IMR-90 (cell line): ENCODE measurements around the gene TGFA. TPM values are rescaled to one million over a fixed set of nuclear protein-coding genes. Genes with fewer than 3 reads are reported as not detected.

Experiments
- ATAC-seq: fragments of 200-7000 bp; cut with Tn5 transposase; 2 replicates; pipeline ENCODE4 v1.9.1; 2020; ENCODE audit warnings: low read depth, mild to moderate bottlenecking, moderate library complexity
- BruUV-seq: library from RNA; stranded (reverse); fragments of 400-500 nt; replicated peaks from 2 replicates; lab custom pipeline; 2021; lab: Mats Ljungman, UMichigan
- CTCF ChIA-PET: fragments of 300-600 bp; formaldehyde crosslinking; extraction: SDS; loops from one replicate; lab custom pipeline; 2021; ENCODE audit warnings: antibody characterized with exemption; lab: Yijun Ruan, JAX
- POLR2A ChIA-PET: fragments of 300-600 bp; sonication (Branson Sonifier 250); formaldehyde crosslinking; loops from one replicate; lab custom pipeline; 2022; ENCODE audit warnings: antibody characterized with exemption; ENCODE audit not compliant: unreplicated experiment; lab: Charles Lee
- DNase-seq: peaks from one replicate; pipeline ENCODE4 v3.0.0; 2013
- H2AFZ ChIP-seq: replicated peaks from 2 replicates; pipeline ENCODE3; 2013; ENCODE audit warnings: low read length, mild to moderate bottlenecking; ENCODE audit not compliant: poor library complexity
- H2AK5ac ChIP-seq: 2 replicates; pipeline ENCODE4 v1.6.1; 2013; ENCODE audit warnings: low read depth, low read length, inconsistent platforms
- H2AK9ac ChIP-seq: replicated peaks from 2 replicates; pipeline ENCODE3; 2013; ENCODE audit warnings: mild to moderate bottlenecking, low read depth, low read length, moderate library complexity; ENCODE audit not compliant: poor library complexity
- H2BK120ac ChIP-seq: 2 replicates; pipeline ENCODE4 v1.6.1; 2013; ENCODE audit warnings: low read depth, low read length, inconsistent platforms
- H2BK15ac ChIP-seq: 3 replicates; pipeline ENCODE4 v1.6.1; 2013; ENCODE audit warnings: low read depth, low read length, inconsistent platforms
- H2BK20ac ChIP-seq: 2 replicates; pipeline ENCODE4 v1.6.1; 2013; ENCODE audit warnings: low read depth, mild to moderate bottlenecking, inconsistent platforms, low read length, moderate library complexity
- H2BK5ac ChIP-seq: 2 replicates; pipeline ENCODE4 v1.6.1; 2013; ENCODE audit warnings: mild to moderate bottlenecking, low read depth, low read length, inconsistent platforms; ENCODE audit not compliant: poor library complexity, severe bottlenecking
- H3K14ac ChIP-seq: replicated peaks from 2 replicates; pipeline ENCODE4 v1.6.1; 2013; ENCODE audit warnings: low read depth, low read length, inconsistent platforms
- H3K18ac ChIP-seq: 2 replicates; pipeline ENCODE4 v1.6.1; 2013; ENCODE audit warnings: low read depth, low read length, control low read depth
- H3K23ac ChIP-seq: 2 replicates; pipeline ENCODE4 v1.6.1; 2013; ENCODE audit warnings: low read depth, low read length, inconsistent platforms
- H3K27ac ChIP-seq: 2 replicates; pipeline ENCODE4 v1.5.1; 2013; ENCODE audit warnings: mild to moderate bottlenecking, control low read depth, low read length; ENCODE audit not compliant: insufficient read depth
- H3K27me3 ChIP-seq: 2 replicates; pipeline ENCODE4 v1.6.1; 2013; ENCODE audit warnings: low read length; ENCODE audit not compliant: control insufficient read depth, insufficient read depth
- H3K36me3 ChIP-seq: 2 replicates; pipeline ENCODE4 v1.6.1; 2013; ENCODE audit warnings: low read length, mixed read lengths; ENCODE audit not compliant: control insufficient read depth, insufficient read depth
- H3K4ac ChIP-seq: 2 replicates; pipeline ENCODE4 v1.6.1; 2013; ENCODE audit warnings: low read depth, low read length, inconsistent platforms
- H3K4me1 ChIP-seq: 2 replicates; pipeline ENCODE4 v1.6.1; 2013; ENCODE audit warnings: low read length, mixed read lengths; ENCODE audit not compliant: control insufficient read depth, insufficient read depth
- H3K4me2 ChIP-seq: 2 replicates; pipeline ENCODE4 v1.6.1; 2013; ENCODE audit warnings: low read depth, mild to moderate bottlenecking, control low read depth, low read length, moderate library complexity
- H3K4me3 ChIP-seq: 2 replicates; pipeline ENCODE4 v1.5.1; 2013; ENCODE audit warnings: low read depth, mild to moderate bottlenecking, control low read depth, low read length, moderate library complexity; ENCODE audit not compliant: insufficient read depth
- H3K56ac ChIP-seq: 2 replicates; pipeline ENCODE4 v1.6.1; 2013; ENCODE audit warnings: low read length, inconsistent platforms; ENCODE audit not compliant: insufficient read depth; ENCODE audit errors: extremely low read depth
- H3K79me1 ChIP-seq, 2 experiments: 2 replicates each; pipeline ENCODE4 v1.6.1; 2013; ENCODE audit warnings: low read length in 2 of 2, inconsistent platforms in 1 of 2, low read depth in 1 of 2
- H3K9ac ChIP-seq: 2 replicates; pipeline ENCODE4 v1.6.1; 2013; ENCODE audit warnings: low read depth, low read length, control low read depth
- H3K9me1 ChIP-seq: 2 replicates; pipeline ENCODE4 v1.6.1; 2013; ENCODE audit warnings: low read length, inconsistent platforms; ENCODE audit not compliant: insufficient read depth
- H3K9me3 ChIP-seq: 2 replicates; pipeline ENCODE4 v1.6.1; 2013; ENCODE audit warnings: low read length; ENCODE audit not compliant: control insufficient read depth, insufficient read depth
- H4K20me1 ChIP-seq: 2 replicates; pipeline ENCODE4 v1.6.1; 2013; ENCODE audit warnings: low read length, inconsistent platforms; ENCODE audit not compliant: insufficient read depth
- H4K5ac ChIP-seq: 2 replicates; pipeline ENCODE4 v1.6.1; 2013; ENCODE audit warnings: mild to moderate bottlenecking, low read depth, low read length, control low read depth
- H4K8ac ChIP-seq, 2 experiments: 2 replicates each; pipeline ENCODE4 v1.6.1; 2013; ENCODE audit warnings: low read depth in 2 of 2, low read length in 2 of 2, control low read depth in 1 of 2, inconsistent platforms in 1 of 2
- H4K91ac ChIP-seq: 2 replicates; pipeline ENCODE4 v1.6.1; 2013; ENCODE audit warnings: low read depth, low read length, inconsistent platforms; ENCODE audit not compliant: insufficient read depth
- RFX5 ChIP-seq: IDR thresholded peaks from 2 replicates; pipeline ENCODE4 v1.8.0; 2012; ENCODE audit warnings: low read depth, mild to moderate bottlenecking, low read length, moderate library complexity
- WGBS, 2 experiments: methylation state at CpG; one replicate each; pipeline versions ENCODE4 v1.1.5 to v1.1.7; 2013; ENCODE audit warnings: missing lambda C conversion rate in 2 of 2; ENCODE audit not compliant: insufficient read length in 1 of 2; ENCODE audit errors: extremely low coverage in 2 of 2; 5-methylcytosine and 5-hydroxymethylcytosine counted together
- dilution Hi-C: fragments of 300-500 bp; cut with HindIII; formaldehyde crosslinking; loops from one replicate; pipeline ENCODE4 v1.14.3; 2018; ENCODE audit warnings: low sequenced_read_pairs; ENCODE audit not compliant: unreplicated experiment
- in situ Hi-C: fragments of 300-500 bp; cut with MboI; formaldehyde crosslinking; loops from 3 replicates; pipeline ENCODE4 v1.14.3; 2019; ENCODE audit warnings: low sequenced_read_pairs, inconsistent platforms, mixed read lengths
- intact Hi-C: fragments of 100-400 bp; cut with micrococcal nuclease; formaldehyde crosslinking; loops from 2 replicates; pipeline ENCODE4 v1.10.0; 2022
- polyA plus RNA-seq, 3 experiments: library from polyadenylated mRNA; depleted of rRNA; stranded (reverse); fragments of >200 nt; gene quantifications; 2 replicates each; pipeline ENCODE4 v1.2.3, GENCODE V29; 2012; ENCODE audit warnings: low replicate concordance in 1 of 3
- total RNA-seq: library from RNA; depleted of rRNA; stranded (reverse); fragments of >200 nt; gene quantifications from 2 replicates; pipeline ENCODE4 v1.2.3, GENCODE V29; 2012

The TGFA gene
- total and polyA plus RNA-seq, 2 of the 4 experiments (the other 2 are of a cell fraction), result not detected

GRCh38 chr2:70569559-70569958 lies 15.9 kb upstream of the TGFA start:
- H3K56ac ChIP-seq, result no peak overlapping the region
- no peaks in the 10 kb centered on the region for H3K9me3 ChIP-seq
- H3K4me3 ChIP-seq, result no peak overlapping the region
- no peaks in the 10 kb centered on the region for H4K20me1 ChIP-seq
- H3K27me3 ChIP-seq, result peaks cover 3% of the 10 kb centered on the region
- no peak overlapping the region for H3K23ac ChIP-seq
- no peaks in the 10 kb centered on the region for H3K9me1 ChIP-seq
- no peak overlapping the region for H2BK120ac ChIP-seq
- H4K5ac ChIP-seq, result no peak overlapping the region
- dilution Hi-C loops (no loop called here), in situ Hi-C loops (no loop called here), intact Hi-C loops (no loop called here)
- H2AK5ac ChIP-seq, result no peak overlapping the region
- H2BK15ac ChIP-seq, result no peak overlapping the region
- BruUV-seq, result no TSS peak
- H3K36me3 ChIP-seq, result no peaks in the 10 kb centered on the region
- no peaks in the 10 kb centered on the region for H3K4me1 ChIP-seq
- ATAC-seq, result no peak
- H3K27ac ChIP-seq, result no peak overlapping the region
- 65% methylated on average over 3 of the region's 6 CpGs; no CpG with 5 or more reads in 1 of the 2 experiments for WGBS, 2 experiments
- no peak overlapping the region for H3K4ac ChIP-seq
- no peaks in the 10 kb centered on the region for H3K79me1 ChIP-seq
- H3K14ac ChIP-seq, result no peak overlapping the region
- H4K8ac ChIP-seq, result no peak overlapping the region
- H2AK9ac ChIP-seq, result no peak overlapping the region
- POLR2A ChIA-PET, result no interaction called here
- CTCF ChIA-PET, result no interaction called here
- no peak overlapping the region for H3K18ac ChIP-seq
- DNase-seq, result no peak
- no peak for TF ChIP-seq RFX5
- no peak overlapping the region for H2BK5ac ChIP-seq
- H3K9ac ChIP-seq, result no peak overlapping the region
- H3K4me2 ChIP-seq, result no peak overlapping the region
- no peak overlapping the region for H2BK20ac ChIP-seq
- no peak overlapping the region for H4K91ac ChIP-seq
- H2AFZ ChIP-seq, result no peak overlapping the region
